ENCODE measurements around the gene FRS2.
"Not testable (repeated sequence)": the region's sequence is repeated elsewhere in the genome, so short reads cannot be mapped to it uniquely, and the experiment has no call there.

The FRS2 gene

DNA sequence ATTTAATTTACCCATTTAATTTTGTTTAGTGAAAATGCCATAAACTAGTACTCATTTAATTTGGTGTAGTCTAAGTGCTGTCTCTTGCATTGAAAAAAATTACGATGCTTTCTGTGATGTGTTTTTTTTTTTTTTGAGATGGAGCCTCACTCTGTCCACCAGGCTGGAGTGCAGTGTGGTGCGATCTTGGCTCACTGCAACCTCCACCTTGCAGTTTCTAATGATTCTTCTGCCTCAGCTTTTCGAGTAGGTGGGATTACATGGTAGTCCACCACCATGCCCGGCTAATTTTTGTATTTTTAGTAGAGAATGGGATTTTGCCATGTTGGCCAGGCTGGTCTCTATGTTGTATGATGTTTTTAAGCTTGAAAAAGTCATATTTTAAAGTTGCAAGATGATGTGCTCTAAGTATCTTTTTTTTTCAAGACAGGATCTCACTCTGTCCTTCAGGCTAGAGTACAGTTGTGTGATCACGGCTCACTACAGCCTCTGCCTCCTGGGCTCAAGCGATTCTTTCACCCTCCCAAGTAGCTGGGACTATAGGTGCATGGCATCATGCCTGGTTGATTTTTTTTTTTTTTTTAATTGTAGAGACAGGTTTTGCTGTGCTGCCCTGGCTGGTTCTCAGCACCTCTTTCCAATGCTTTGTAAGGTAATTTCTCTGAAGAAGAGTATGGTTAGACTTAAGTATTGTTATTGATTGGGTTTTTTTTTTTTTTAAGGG lies 131.9 kb downstream of the FRS2 start:
- TF ChIP-seq, protein P1, sequence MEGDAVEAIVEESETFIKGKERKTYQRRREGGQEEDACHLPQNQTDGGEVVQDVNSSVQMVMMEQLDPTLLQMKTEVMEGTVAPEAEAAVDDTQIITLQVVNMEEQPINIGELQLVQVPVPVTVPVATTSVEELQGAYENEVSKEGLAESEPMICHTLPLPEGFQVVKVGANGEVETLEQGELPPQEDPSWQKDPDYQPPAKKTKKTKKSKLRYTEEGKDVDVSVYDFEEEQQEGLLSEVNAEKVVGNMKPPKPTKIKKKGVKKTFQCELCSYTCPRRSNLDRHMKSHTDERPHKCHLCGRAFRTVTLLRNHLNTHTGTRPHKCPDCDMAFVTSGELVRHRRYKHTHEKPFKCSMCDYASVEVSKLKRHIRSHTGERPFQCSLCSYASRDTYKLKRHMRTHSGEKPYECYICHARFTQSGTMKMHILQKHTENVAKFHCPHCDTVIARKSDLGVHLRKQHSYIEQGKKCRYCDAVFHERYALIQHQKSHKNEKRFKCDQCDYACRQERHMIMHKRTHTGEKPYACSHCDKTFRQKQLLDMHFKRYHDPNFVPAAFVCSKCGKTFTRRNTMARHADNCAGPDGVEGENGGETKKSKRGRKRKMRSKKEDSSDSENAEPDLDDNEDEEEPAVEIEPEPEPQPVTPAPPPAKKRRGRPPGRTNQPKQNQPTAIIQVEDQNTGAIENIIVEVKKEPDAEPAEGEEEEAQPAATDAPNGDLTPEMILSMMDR (IDR thresholded peaks at IDR 0.05; ENCODE audit: low read depth, low read length), result no peak
- no peak for DNase-seq (ENCODE audit: extremely low read depth, low read depth)

DNA sequence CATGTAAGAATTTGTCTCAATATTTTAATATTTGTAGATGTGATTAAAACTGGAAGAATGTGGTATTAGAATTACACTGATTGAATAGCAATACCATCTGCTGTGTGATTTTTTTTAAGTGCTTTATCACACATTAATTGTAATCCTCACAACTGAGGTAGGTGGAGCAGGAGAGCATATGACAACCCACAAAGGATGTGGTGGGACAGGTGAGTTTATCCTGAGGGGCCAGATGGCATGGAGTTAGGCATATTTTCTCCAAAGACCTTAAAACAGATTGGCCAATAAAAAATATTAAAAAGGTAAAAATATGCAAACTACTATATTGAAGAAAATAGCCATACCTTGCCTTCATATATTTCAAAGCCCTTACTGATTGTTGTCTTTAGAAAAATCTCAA lies 132.8 kb downstream of the FRS2 start:
- no peak for DNase-seq (ENCODE audit: extremely low read depth, low read depth)
- TF ChIP-seq, protein P1 (IDR thresholded peaks at IDR 0.05; ENCODE audit: low read depth, low read length), result no peak; the same call in 1 of the 2 replicates

DNA sequence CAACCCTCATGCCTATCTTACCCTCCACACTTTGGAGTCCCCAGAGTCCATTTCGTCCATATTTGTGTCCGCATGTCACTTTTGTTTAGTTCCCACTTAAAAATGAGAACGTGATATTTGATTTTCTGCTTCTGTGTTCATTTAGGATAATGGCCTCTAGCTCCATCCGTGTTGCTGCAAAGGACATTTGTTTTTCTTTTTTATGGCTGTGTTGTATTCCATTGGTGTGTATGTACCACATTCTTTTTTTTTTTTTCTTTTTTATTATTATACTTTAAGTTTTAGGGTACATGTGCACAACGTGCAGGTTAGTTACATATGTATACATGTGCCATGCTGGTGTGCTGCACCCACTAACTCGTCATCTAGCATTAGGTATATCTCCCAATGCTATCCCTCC lies 133.4 kb downstream of the FRS2 start:
- DNase-seq (ENCODE audit: extremely low read depth, low read depth), result not testable (repeated sequence)

DNA sequence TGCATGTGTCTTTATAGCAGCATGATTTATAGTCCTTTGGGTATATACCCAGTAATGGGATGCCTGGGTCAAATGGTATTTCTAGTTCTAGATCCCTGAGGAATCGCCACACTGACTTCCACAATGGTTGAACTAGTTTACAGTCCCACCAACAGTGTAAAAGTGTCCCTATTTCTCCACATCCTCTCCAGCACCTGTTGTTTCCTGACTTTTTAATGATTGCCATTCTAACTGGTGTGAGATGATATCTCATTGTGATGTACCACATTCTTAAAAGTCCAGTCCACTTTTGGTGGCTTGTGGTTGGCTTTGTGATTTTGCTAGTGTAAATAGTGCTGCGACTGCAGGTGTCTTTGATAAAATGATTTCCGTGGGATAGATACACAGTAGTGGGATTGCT lies 134.1 kb downstream of the FRS2 start:
- DNase-seq (ENCODE audit: extremely low read depth, low read depth), result not testable (repeated sequence)

DNA sequence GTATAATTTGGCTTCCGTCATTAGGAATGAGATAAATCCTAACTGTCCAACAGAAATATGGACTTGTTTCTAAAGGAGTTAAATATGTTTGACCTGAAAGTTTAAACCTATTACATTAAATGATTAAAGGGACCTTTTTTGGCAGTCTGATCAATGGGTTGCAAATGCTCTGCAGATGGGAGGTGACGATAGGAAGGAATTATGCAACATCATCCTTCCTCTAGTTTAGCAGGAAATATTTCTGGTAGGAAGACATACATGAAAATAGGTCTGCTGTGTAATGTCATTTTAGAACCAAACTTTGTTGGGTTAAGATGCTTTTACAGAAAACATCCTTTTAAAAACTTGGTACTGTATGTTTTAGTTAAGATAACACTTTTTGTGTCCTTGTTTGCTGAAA lies 137.9 kb downstream of the FRS2 start:
- DNase-seq (ENCODE audit: extremely low read depth, low read depth), result no peak
- TF ChIP-seq, protein P1 (IDR thresholded peaks at IDR 0.05; ENCODE audit: low read depth, low read length), result no peak

DNA sequence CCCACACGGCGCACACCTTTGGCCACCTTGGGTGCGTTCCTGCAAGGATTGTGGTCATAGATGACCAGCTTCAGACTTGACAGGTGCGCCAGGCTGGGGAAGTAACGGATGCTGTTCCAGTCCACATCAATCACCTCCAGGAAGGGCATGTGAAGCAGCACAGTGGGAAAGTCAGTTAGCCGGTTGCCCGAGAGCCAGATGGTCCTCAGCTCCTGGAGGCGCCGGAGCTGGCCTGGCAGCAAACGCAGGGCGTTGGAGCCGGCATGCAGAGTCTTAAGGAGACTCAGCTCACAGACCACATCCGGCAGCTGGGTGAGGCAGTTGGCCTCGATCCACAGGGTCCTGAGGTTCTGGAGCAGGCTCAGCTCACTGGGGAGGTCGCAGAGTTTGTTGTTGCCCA lies 139.9 kb downstream of the FRS2 start:
- TF ChIP-seq, protein P1 (IDR thresholded peaks at IDR 0.05; ENCODE audit: low read depth, low read length), result no peak
- no peak for DNase-seq (ENCODE audit: extremely low read depth, low read depth)

DNA sequence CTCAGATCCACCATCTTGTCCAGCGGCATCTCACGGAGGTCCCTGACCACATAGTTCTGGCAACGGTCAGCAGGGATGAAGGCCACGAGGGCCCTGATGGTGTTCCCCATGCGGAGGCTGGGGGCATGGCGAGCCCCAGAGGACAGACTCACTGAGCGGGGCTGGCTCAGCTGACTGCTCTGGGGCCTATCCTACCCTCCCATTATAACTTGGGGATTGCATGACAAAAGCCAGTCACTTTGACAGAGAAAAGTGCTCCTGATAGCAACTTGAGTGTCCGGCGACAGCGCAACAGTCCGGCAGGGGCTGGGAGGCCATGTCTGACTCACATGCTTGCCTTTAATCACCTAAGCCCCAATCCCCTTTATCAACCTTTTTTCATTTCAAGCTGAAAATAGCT lies 140.5 kb downstream of the FRS2 start, which contains the start of gene LRRC10:
Gene LRRC10, minus strand, starts transcription at position 179 of the 400 bp plus-strand sequence. Its CDS starts 69 bp downstream, at position 110.
- no peak for DNase-seq (ENCODE audit: extremely low read depth, low read depth)
- TF ChIP-seq, protein P1 (IDR thresholded peaks at IDR 0.05; ENCODE audit: low read depth, low read length), result no peak

DNA sequence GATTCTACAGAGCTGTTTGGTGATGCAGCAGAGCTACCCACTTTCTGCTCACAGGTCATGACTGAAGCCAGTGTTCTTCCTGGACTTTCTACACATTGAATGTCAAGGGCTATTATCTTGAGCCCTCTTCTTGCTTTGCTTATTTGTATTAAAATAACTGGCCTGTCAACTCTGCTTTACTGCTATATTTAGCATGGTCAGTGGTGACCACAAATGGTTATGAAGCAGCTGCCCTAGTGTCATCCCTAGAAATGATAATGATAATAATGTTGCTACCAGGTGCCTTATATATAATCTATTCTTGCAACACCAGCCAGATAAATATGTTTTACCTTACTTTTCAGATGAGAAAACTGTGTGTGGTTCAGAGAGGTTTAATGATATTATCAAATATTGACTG lies 143.2 kb downstream of the FRS2 start:
- DNase-seq (ENCODE audit: extremely low read depth, low read depth), result no peak
- TF ChIP-seq, protein P1 (IDR thresholded peaks at IDR 0.05; ENCODE audit: low read depth, low read length), result no peak
